Measurements from ENCODE around the gene NEK6.

GRCh38 chr9:124329206-124329792, 71.5 kb downstream of the NEK6 start:
- TF ChIP-seq CTCF (IDR thresholded peaks at IDR 0.05) (no peak), POLR2A (IDR thresholded peaks at IDR 0.05) (no peak)
